PC-3 (cell line): ENCODE data around the gene RAPGEF4. TPM values are rescaled to one million over a fixed set of nuclear protein-coding genes. Genes with fewer than 3 reads are reported as not detected.
A peak's percentile ranks its signal among the peaks of the same experiment; 100 is the strongest.

Source experiments
- ATAC-seq: fragments of 200-7000 bp; cut with Tn5 transposase; 2 replicates; pipeline ENCODE4 v1.9.1; 2020; ENCODE audit warnings: mild to moderate bottlenecking, moderate library complexity
- BruUV-seq: library from RNA; stranded (reverse); fragments of 400-500 nt; replicated peaks from 2 replicates; lab custom pipeline; 2021; lab: Mats Ljungman, UMichigan
- CTCF ChIA-PET: fragments of 300-600 bp; sonication (Branson Sonifier 250); formaldehyde crosslinking; loops from one replicate; lab custom pipeline; 2022; ENCODE audit warnings: antibody characterized with exemption; lab: Charles Lee
- POLR2A ChIA-PET: fragments of 300-600 bp; sonication (Branson Sonifier 250); formaldehyde crosslinking; loops from one replicate; lab custom pipeline; 2022; ENCODE audit warnings: antibody characterized with exemption; ENCODE audit not compliant: unreplicated experiment; lab: Charles Lee
- DNase-seq: peaks from one replicate; pipeline ENCODE4 v3.0.0-alpha.2; 2015
- H2AFZ ChIP-seq: fragments of 300-600 bp; sonication (generic); 2 replicates; pipeline ENCODE4 v1.6.0; 2016; ENCODE audit warnings: antibody characterized with exemption, low read length
- H3F3A ChIP-seq: fragments of 300-600 bp; sonication (generic); one replicate; pipeline ENCODE4 v1.6.0; 2017; ENCODE audit warnings: antibody characterized with exemption, low read length, control low read depth, mild to moderate bottlenecking; ENCODE audit not compliant: unreplicated experiment
- H3K27ac ChIP-seq: fragments of 300-600 bp; sonication (generic); 2 replicates; pipeline ENCODE4 v1.5.1; 2016; ENCODE audit warnings: mild to moderate bottlenecking, low read length
- H3K27me3 ChIP-seq: fragments of 300-600 bp; sonication (generic); 2 replicates; pipeline ENCODE4 v1.6.1; 2016; ENCODE audit warnings: low read length, mixed read lengths
- H3K36me3 ChIP-seq: fragments of 300-600 bp; sonication (generic); 2 replicates; pipeline ENCODE4 v1.6.1; 2016; ENCODE audit warnings: low read depth, mixed run types, low read length, mixed read lengths
- H3K4me1 ChIP-seq: fragments of 300-600 bp; sonication (generic); 2 replicates; pipeline ENCODE4 v1.5.1; 2016; ENCODE audit warnings: low read length; ENCODE audit not compliant: insufficient read depth
- H3K4me2 ChIP-seq: fragments of 300-600 bp; sonication (generic); 2 replicates; pipeline ENCODE4 v1.6.0; 2016; ENCODE audit warnings: low read length
- H3K4me3 ChIP-seq: fragments of 300-600 bp; sonication (generic); 2 replicates; pipeline ENCODE4 v1.5.1; 2016; ENCODE audit warnings: mild to moderate bottlenecking, low read length, mixed read lengths
- H3K79me2 ChIP-seq: fragments of 300-600 bp; sonication (generic); 2 replicates; pipeline ENCODE4 v1.6.1; 2017; ENCODE audit warnings: low read length, mixed read lengths
- H3K9ac ChIP-seq: fragments of 300-600 bp; sonication (generic); 2 replicates; pipeline ENCODE4 v1.6.0; 2016; ENCODE audit warnings: mild to moderate bottlenecking, low read length
- H3K9me2 ChIP-seq: fragments of 300-600 bp; sonication (generic); replicated peaks from 2 replicates; pipeline ENCODE4 v1.6.1; 2016; ENCODE audit warnings: mixed run types, low read length, mixed read lengths
- H3K9me3 ChIP-seq: fragments of 300-600 bp; sonication (generic); 2 replicates; pipeline ENCODE4 v1.6.1; 2016; ENCODE audit warnings: low read length, mixed read lengths
- H4K20me1 ChIP-seq: fragments of 300-600 bp; sonication (generic); 2 replicates; pipeline ENCODE4 v1.6.1; 2016; ENCODE audit warnings: low read length, mixed read lengths
- CTCF ChIP-seq: fragments of 300-600 bp; sonication (generic); conservative IDR thresholded peaks from 2 replicates; pipeline ENCODE4 v1.5.1; 2017; ENCODE audit warnings: antibody characterized with exemption, low read depth, mild to moderate bottlenecking, low read length
- EZH2 ChIP-seq: fragments of 300-600 bp; sonication (generic); IDR thresholded peaks from one replicate; pipeline ENCODE4 v1.6.1; 2017; ENCODE audit warnings: antibody characterized with exemption, mild to moderate bottlenecking, low read length; ENCODE audit not compliant: unreplicated experiment
- EZH2phosphoT487 ChIP-seq: fragments of 300-600 bp; sonication (generic); IDR thresholded peaks from 2 replicates; pipeline ENCODE4 v1.6.1; 2018; ENCODE audit warnings: mild to moderate bottlenecking, antibody characterized with exemption, low read length, borderline replicate concordance
- intact Hi-C: fragments of 100-400 bp; cut with micrococcal nuclease; formaldehyde crosslinking; loops from 2 replicates; pipeline ENCODE4 v1.9.0; 2023
- total RNA-seq: library from RNA; depleted of rRNA; stranded (reverse); fragments of >200 nt; gene quantifications from 2 replicates; pipeline ENCODE4 v1.2.3, GENCODE V29; 2014

The RAPGEF4 gene
- total RNA-seq, 1 experiment from 2014 or later, result 0.87 TPM

DNA sequence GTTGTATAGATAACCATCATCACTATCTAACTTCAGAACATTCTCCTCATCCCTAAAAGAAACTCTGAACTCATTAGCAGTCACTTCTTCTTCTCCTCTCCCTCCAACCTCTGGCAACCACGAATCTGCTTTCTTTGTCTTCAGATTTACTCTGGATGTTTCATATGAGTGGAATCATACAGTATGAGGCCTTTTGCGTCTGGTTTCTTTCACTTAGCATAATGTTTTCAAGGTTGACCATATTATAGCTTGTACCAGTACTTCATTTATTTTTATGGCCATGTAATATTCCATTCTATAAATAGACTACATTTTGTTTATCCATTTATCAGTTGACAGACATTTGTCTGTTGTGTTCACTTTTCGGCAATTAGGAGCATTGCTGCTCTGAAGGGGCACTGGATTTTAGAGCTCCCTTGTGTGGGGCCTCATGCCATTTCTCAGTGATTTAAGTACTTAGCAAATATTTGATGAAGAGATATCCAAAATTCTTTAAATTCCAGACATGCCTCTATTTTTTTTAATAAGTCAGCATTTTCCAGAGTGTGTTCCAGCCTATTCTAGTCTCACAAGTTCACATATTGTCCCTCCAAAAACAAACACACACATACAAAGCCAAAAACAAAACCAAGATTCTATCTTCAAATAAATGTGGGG is 317.5 kb downstream of the RAPGEF4 start:
- Histone ChIP-seq H3F3A (no peaks in the 10 kb centered on the region), H3K27me3 (no peaks in the 10 kb centered on the region), H3K79me2 (no peaks in the 10 kb centered on the region), H4K20me1 (no peaks in the 10 kb centered on the region), H3K27ac (no peak overlapping the region), H3K9me2 (no peaks in the 10 kb centered on the region), H3K4me3 (no peak overlapping the region), H3K9ac (no peak overlapping the region), H3K4me2 (peak overlapping the region; percentile 36), H3K36me3 (no peaks in the 10 kb centered on the region), H3K9me3 (no peaks in the 10 kb centered on the region), H3K4me1 (peaks cover 52% of the 10 kb centered on the region), H2AFZ (no peak overlapping the region)
- TF ChIP-seq EZH2phosphoT487, result no peak
- TF ChIP-seq EZH2, result no peak
- TF ChIP-seq CTCF, result no peak
- CTCF ChIA-PET, result no interaction called here
- POLR2A ChIA-PET, result interaction anchor here (0.6 kb wide), 1 partner anchor 22 kb away, joined by 3 read pairs; no protein-coding TSS in a partner anchor
- no TSS peak for BruUV-seq
- DNase-seq, result peak; percentile 66
- intact Hi-C loops, result no loop called here
- no peak; the same call in 1 of the 2 replicates for ATAC-seq

GRCh38 chr2:173054466-173054865 is 318.8 kb downstream of the RAPGEF4 start:
- CTCF ChIA-PET, result no interaction called here
- H3F3A ChIP-seq, result no peaks in the 10 kb centered on the region

More at GRCh38 chr2:173054466-173054865, 318.8 kb downstream of the RAPGEF4 start:
- ATAC-seq (no peak), DNase-seq (peak; percentile 15)
- no peak overlapping the region for H3K9ac ChIP-seq
- no peaks in the 10 kb centered on the region for H3K27me3 ChIP-seq
- no peaks in the 10 kb centered on the region for H3K9me2 ChIP-seq
- H3K4me2 ChIP-seq, result no peak overlapping the region
- no peaks in the 10 kb centered on the region for H3K36me3 ChIP-seq
- H3K4me1 ChIP-seq, result peaks cover 46% of the 10 kb centered on the region
- no peaks in the 10 kb centered on the region for H3K79me2 ChIP-seq
- H4K20me1 ChIP-seq, result no peaks in the 10 kb centered on the region
- H3K9me3 ChIP-seq, result no peaks in the 10 kb centered on the region
- intact Hi-C loops, result no loop called here
- H3K27ac ChIP-seq, result no peak overlapping the region
- BruUV-seq, result no TSS peak
- TF ChIP-seq CTCF (no peak), EZH2phosphoT487 (no peak), EZH2 (no peak)
- POLR2A ChIA-PET, result no interaction called here
- H3K4me3 ChIP-seq, result no peak overlapping the region
- H2AFZ ChIP-seq, result 0 out of 2 replicates have a peak overlapping the region, but pooled peaks have one; percentile 6
